ENCODE measurements around the gene SSBP3. TPM values are rescaled to one million over a fixed set of nuclear protein-coding genes. Genes with fewer than 3 reads are reported as not detected.

The SSBP3 gene
- total RNA-seq, 1 donor from 2014 or later, result 29.7 TPM

- Mint-ChIP-seq H3K27me3 (no peaks in the 10 kb centered on the region), H3K9me3 (no peaks in the 10 kb centered on the region), H3K27ac (no peak overlapping the region), H3K4me1 (peaks cover 12% of the 10 kb centered on the region), H3K36me3 (ENCODE audit: low read depth) (no peaks in the 10 kb centered on the region), H3K4me3 (no peak overlapping the region)
- TF ChIP-seq, protein P1, sequence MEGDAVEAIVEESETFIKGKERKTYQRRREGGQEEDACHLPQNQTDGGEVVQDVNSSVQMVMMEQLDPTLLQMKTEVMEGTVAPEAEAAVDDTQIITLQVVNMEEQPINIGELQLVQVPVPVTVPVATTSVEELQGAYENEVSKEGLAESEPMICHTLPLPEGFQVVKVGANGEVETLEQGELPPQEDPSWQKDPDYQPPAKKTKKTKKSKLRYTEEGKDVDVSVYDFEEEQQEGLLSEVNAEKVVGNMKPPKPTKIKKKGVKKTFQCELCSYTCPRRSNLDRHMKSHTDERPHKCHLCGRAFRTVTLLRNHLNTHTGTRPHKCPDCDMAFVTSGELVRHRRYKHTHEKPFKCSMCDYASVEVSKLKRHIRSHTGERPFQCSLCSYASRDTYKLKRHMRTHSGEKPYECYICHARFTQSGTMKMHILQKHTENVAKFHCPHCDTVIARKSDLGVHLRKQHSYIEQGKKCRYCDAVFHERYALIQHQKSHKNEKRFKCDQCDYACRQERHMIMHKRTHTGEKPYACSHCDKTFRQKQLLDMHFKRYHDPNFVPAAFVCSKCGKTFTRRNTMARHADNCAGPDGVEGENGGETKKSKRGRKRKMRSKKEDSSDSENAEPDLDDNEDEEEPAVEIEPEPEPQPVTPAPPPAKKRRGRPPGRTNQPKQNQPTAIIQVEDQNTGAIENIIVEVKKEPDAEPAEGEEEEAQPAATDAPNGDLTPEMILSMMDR (IDR thresholded peaks at IDR 0.05), result no peak
- no peak for ATAC-seq (ENCODE audit: low read depth)
- no peak for DNase-seq
- intact Hi-C loops (cut with micrococcal nuclease), result no loop called here
- ChIA-PET POLR2A (no interaction called here), CTCF (no interaction called here)
These were observed 82.9 kb downstream of the SSBP3 start for GRCh38 chr1:54323324-54323739.

DNA sequence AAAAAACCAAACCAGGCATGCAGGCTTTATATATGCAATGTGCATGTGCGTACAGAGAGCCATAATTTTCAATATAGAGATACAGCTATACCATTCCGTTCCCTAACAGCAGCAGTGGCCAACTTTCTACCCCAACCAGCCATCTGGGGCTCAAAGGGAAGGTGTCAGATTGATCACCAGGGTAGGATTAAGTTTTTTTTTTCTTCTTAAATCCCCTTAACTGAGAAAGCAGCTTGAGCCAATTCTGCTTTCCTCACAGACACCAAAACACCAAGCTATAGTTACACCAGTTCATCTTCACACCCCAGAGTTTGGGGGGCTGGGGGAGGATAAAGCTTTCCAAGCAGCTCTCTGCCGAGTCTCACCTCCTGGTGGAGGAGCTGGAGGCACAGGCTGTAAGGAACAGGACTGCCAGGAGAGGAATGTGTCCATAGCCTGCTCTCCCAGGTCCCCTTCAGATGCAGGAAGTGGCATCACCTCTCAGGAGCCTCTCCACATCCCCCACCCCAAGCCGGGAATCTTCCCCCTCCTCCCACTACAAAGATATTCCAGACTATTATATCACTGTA, 87.9 kb downstream of the SSBP3 start:
- Mint-ChIP-seq H3K4me1 (no peaks in the 10 kb centered on the region), H3K27me3 (no peaks in the 10 kb centered on the region), H3K4me3 (no peak overlapping the region), H3K27ac (no peak overlapping the region), H3K36me3 (ENCODE audit: low read depth) (no peaks in the 10 kb centered on the region), H3K9me3 (no peaks in the 10 kb centered on the region)
- DNase-seq, result no peak
- TF ChIP-seq, protein P1 (IDR thresholded peaks at IDR 0.05), result no peak
- ChIA-PET POLR2A (no interaction called here), CTCF (no interaction called here)
- no peak for ATAC-seq (ENCODE audit: low read depth)
- intact Hi-C loops (cut with micrococcal nuclease), result no loop called here

GRCh38 chr1:54317084-54317483, 89.1 kb downstream of the SSBP3 start:
- Mint-ChIP-seq H3K4me3 (no peak overlapping the region), H3K9me3 (no peaks in the 10 kb centered on the region), H3K27ac (no peak overlapping the region), H3K4me1 (no peaks in the 10 kb centered on the region), H3K36me3 (ENCODE audit: low read depth) (no peaks in the 10 kb centered on the region), H3K27me3 (no peaks in the 10 kb centered on the region)
- ChIA-PET CTCF (no interaction called here), POLR2A (no interaction called here)
- no peak for DNase-seq
- intact Hi-C loops (cut with micrococcal nuclease), result no loop called here
- no peak for ATAC-seq (ENCODE audit: low read depth)
- TF ChIP-seq, protein P1 (IDR thresholded peaks at IDR 0.05), result no peak

DNA sequence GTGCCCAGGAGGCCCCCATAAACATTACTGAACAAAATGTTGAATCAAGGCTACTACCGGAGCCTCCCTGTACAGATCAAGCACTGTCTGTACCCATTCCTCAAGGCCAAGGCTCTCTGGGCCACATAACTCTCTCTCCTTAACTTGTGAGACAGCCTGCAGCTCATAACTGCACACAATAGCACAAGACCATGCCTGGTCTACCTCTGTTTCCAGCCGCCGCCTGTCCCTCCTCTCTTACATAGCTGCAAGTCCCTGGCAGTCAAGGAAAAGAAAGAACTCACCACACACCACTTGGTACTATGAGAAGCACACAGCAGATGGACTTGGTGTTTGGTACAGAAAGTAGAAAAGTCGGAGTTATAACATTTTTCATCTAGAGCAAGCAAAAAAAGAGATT, 91.1 kb downstream of the SSBP3 start:
- ChIA-PET CTCF (no interaction called here), POLR2A (no interaction called here)
- no peak overlapping the region for H3K27ac Mint-ChIP-seq
- no peak for ATAC-seq (ENCODE audit: low read depth)
- no peaks in the 10 kb centered on the region for H3K4me1 Mint-ChIP-seq
- TF ChIP-seq, protein P1 (IDR thresholded peaks at IDR 0.05), result no peak
- no peaks in the 10 kb centered on the region for H3K27me3 Mint-ChIP-seq
- no peak for DNase-seq
- no peaks in the 10 kb centered on the region for H3K9me3 Mint-ChIP-seq
- intact Hi-C loops (cut with micrococcal nuclease), result no loop called here
- no peak overlapping the region for H3K4me3 Mint-ChIP-seq
- no peaks in the 10 kb centered on the region for H3K36me3 Mint-ChIP-seq (ENCODE audit: low read depth)

- intact Hi-C loops (cut with micrococcal nuclease), result no loop called here
- no peaks in the 10 kb centered on the region for H3K9me3 Mint-ChIP-seq
- H3K4me3 Mint-ChIP-seq, result no peak overlapping the region
- DNase-seq, result no peak
- no peaks in the 10 kb centered on the region for H3K4me1 Mint-ChIP-seq
- ChIA-PET CTCF (no interaction called here), POLR2A (no interaction called here)
- no peaks in the 10 kb centered on the region for H3K36me3 Mint-ChIP-seq (ENCODE audit: low read depth)
- H3K27me3 Mint-ChIP-seq, result no peaks in the 10 kb centered on the region
- ATAC-seq (ENCODE audit: low read depth), result no peak
- no peak overlapping the region for H3K27ac Mint-ChIP-seq
- TF ChIP-seq, protein P1 (IDR thresholded peaks at IDR 0.05), result no peak
These were observed 91.5 kb downstream of the SSBP3 start for GRCh38 chr1:54314696-54315095.

All from activated B cell treated with CpG ODN at 0.5 μM for 24 hours (primary cell).